Activated naive CD4-positive, alpha-beta T cell treated with anti-CD3 and anti-CD28 coated beads, Interleukin-2, amount 50 U/mL, for 72 hours (primary cell): ENCODE data around the gene DNAJB6. TPM values are rescaled to one million over a fixed set of nuclear protein-coding genes. Genes with fewer than 3 reads are reported as not detected.
"Not testable (repeated sequence)": the region's sequence is repeated elsewhere in the genome, so short reads cannot be mapped to it uniquely, and the experiment has no call there.

Experiments
- ATAC-seq, 2 donors: fragments of 150-1000 bp; cut with Tn5 transposase; 2 replicates each; pipeline ENCODE4 v1.10.0; 2021; ENCODE audit warnings: mild to moderate bottlenecking in 2 of 2, moderate library complexity in 2 of 2
- DNase-seq, 2 donors: peaks; one replicate each; pipeline ENCODE4 v3.0.0; 2021 to 2022; ENCODE audit warnings: low spot score in 2 of 2
- H3K27ac Mint-ChIP-seq, 2 donors: one replicate each; pipeline ENCODE4 v1.8.0; 2022; ENCODE audit warnings: mild to moderate bottlenecking in 2 of 2, mixed read lengths in 2 of 2
- H3K36me3 Mint-ChIP-seq, 2 donors: one replicate each; pipeline ENCODE4 v1.8.0; 2022; ENCODE audit warnings: mixed read lengths in 2 of 2
- H3K9me3 Mint-ChIP-seq, 2 donors: one replicate each; pipeline ENCODE4 v1.8.0; 2022; ENCODE audit warnings: mixed read lengths in 2 of 2
- total RNA-seq, 2 donors: library from RNA; stranded (reverse); gene quantifications; one replicate each; pipeline ENCODE4 v1.2.3, GENCODE V29; 2022

Gene DNAJB6
- total RNA-seq, 2 donors from 2014 or later, result 71.7 to 74.9 TPM

DNA sequence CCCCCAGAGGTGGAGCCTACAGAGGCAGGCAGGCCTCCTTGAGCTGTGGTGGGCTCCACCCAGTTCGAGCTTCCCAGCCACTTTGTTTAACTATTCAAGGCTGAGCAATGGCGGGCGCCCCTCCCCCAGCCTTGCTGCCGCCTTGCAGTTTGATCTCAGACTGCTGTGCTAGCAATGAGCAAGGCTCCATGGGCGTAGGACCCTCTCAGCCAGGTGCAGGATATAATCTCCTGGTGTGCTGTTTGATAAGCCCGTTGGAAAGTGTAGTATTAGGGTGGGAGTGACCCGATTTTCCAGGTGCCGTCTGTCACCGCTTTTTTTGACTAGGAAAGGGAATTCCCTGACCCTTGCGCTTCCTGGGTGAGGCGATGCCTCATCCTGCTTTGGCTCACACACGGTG is 117.2 kb downstream of the DNAJB6 start:
- not testable (repeated sequence) for H3K9me3 Mint-ChIP-seq, ATAC-seq, H3K27ac Mint-ChIP-seq, DNase-seq
- H3K36me3 Mint-ChIP-seq, result peaks cover 16 to 17% of the 10 kb centered on the region in 2 donors

DNA sequence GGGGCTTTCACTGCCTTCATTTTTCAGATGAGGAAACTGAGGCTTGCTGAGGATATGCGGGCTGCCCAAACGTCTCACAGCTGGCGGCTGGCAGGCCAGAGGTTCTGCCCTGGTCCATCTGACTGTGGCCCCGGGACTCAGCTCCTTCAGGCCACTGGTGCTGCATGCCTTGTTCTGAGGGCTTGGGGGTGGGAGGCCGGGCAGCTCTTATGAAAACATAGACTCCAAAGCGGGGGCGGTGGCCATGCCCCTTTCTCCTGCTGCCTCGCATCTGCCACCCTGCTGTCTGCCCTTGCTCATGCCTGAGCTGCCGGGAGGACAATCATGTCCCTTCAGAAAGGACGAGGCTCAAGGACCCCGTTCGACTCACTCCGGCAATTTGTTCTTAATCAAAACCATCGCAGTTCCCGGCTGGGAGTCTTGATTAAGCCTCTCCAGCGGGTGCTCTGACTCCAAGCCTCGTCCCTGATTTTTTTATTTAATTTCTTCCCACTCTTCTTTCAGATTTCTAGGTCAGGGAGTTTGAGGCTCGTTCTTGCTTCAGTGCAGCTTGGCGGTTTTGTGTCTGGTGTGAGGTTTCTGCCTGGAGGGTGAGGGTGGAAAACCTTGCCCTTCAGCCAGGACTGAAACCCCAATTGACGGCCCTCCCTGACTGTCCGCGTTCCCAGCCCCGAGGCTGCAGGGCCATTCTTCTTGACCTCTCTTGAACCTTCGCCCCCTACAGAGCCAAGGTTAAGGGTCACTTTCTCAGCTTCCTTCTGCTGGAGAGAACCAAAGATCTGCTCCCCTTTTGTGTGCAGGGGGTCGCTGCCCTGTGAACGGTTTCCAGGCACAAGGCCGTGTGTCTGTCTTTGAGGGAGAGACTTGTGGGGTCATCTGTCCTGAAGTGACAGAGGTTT is 120.8 kb downstream of the DNAJB6 start:
- Mint-ChIP-seq H3K9me3 (peaks cover 6 to 10% of the 10 kb centered on the region in 2 donors), H3K27ac (no peak overlapping the region), H3K36me3 (peaks cover 16 to 17% of the 10 kb centered on the region in 2 donors)
- ATAC-seq (no peak), DNase-seq (no peak)

DNA sequence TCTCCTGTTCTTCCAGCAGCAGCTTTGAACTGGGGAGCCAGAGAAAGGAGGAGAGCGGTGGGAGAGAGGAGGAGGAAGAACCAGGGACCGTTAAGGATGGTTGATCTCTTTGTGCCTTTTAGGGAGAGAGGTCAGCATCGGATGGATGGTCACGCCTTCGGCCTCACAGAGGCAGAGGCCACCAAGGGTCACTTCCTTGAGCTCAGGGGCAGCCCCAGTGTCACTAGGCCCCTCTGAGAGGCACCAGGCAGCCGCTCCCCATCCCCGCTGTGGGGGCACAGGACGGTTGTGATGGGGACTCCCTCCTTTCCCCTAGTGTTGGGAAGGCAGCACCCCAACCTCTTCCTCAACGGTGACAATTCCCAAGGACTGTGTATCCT is 121.4 kb downstream of the DNAJB6 start:
- Mint-ChIP-seq H3K27ac (no peak overlapping the region), H3K9me3 (peaks cover 0 to 4% of the 10 kb centered on the region in 2 donors), H3K36me3 (peaks cover 10 to 11% of the 10 kb centered on the region in 2 donors)
- ATAC-seq (no peak), DNase-seq (no peak)

DNA sequence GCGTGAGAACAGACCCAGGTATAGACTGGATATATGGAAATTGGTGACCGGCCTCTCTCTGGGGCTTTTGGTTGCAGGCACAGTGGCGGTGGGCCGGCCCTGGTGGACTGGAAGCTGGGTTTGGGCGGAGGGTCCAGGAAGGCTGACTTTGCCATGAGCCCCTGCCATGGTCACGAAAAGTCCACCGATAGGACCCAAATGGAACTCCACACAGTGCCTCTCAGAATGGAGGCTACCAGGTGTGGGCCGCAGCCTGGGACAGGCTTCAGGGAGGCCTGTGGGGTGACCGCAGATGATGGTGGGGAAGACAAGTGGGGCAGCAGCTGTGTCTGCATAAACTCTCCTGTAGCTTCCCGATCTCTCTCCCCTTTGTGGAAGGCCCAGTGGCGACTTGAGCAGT is 123.2 kb downstream of the DNAJB6 start:
- no peak for ATAC-seq

DNA sequence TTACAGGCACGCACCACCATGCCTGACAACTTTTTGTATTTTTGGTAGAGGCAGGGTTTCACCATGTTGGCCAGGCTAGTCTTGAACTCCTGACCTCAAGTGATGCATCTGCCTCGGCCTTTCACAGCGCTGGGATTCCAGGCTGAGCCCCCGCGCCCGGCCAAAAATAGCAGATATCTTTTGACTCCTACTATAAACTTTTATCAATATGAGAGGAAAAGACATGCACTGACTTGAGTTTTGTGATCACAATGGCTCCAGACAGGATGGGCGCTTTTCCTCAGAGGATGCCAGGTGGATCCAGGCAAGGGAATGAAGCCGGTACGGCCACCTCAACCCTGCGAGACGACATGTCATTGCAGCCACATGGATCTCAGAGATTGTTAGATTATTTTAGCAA is 123.9 kb downstream of the DNAJB6 start:
- H3K36me3 Mint-ChIP-seq, result no peaks in the 10 kb centered on the region
- no peaks in the 10 kb centered on the region for H3K9me3 Mint-ChIP-seq
- H3K27ac Mint-ChIP-seq, result no peak overlapping the region
- DNase-seq, result peak in 1 of 2 donors; percentile 25
- ATAC-seq, result no peak

More for the DNA sequence above, 123.2 kb downstream of the DNAJB6 start:
- Mint-ChIP-seq H3K36me3 (no peaks in the 10 kb centered on the region), H3K9me3 (no peaks in the 10 kb centered on the region), H3K27ac (no peak overlapping the region)
- peak in 1 of 2 donors; percentile 16 for DNase-seq

DNA sequence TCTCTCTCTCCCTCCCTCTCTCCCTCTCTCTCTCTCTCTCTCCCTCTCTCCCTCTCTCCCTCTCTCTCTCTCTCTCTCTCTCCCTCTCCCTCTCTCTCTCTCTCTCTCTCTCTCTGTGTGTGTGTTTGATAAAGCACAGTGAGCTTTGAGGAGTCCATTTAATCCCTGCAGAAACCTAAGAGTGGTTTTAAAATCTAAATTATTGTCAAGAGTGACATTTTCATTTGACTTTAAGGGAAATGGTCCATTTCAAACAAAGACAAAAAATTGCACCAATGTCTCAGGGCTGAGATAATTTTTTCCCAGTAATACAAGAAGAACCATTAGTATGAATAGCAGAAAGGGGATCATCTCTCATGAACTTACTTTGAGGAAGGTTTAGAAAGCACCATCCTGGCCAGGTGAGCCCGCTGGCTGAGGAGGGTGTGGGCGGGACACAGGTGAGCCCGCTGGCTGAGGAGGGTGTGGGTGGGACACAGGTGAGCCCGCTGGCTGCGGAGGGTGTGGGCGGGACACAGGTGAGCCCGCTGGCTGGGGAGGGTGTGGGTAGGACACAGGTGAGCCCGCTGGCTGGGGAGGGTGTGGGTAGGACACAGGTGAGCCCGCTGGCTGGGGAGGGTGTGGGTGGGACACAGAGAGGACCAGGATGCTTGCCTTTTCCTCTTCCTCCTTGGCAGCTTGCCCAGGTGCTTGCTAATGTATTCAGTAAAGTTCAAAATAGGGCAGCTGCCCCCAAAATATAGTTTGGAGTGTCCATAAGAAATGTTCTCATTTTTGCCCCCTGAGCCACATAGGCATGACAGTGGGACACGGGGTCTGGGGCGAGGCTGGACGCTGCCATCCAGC is 125.0 kb downstream of the DNAJB6 start:
- Mint-ChIP-seq H3K27ac (peak overlapping the region in 1 of 2 donors; percentile 69), H3K36me3 (no peaks in the 10 kb centered on the region), H3K9me3 (no peaks in the 10 kb centered on the region)
- DNase-seq, result no peak
- no peak for ATAC-seq

DNA sequence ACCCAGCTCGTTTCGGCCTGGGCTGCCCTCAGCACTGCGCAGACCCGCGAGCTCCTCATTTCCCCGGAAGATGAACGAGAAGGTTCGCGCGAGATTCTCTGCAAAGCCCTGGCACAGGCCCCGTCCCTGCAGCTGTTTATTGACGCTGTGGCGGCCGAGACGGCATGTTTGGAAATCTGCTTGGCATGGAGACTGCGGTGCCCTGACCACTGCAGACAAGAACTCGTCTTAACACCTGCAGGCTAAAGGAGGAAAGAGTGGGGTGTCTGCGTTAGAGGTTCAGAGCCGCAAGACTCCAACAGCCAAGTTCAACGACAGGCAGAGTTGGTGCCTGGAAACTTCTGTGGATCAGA is 125.6 kb downstream of the DNAJB6 start:
- Mint-ChIP-seq H3K9me3 (no peaks in the 10 kb centered on the region), H3K36me3 (no peaks in the 10 kb centered on the region), H3K27ac (peak overlapping the region; percentile 19 to 33)
- ATAC-seq, result no peak
- DNase-seq, result peak in 1 of 2 donors; percentile 38

DNA sequence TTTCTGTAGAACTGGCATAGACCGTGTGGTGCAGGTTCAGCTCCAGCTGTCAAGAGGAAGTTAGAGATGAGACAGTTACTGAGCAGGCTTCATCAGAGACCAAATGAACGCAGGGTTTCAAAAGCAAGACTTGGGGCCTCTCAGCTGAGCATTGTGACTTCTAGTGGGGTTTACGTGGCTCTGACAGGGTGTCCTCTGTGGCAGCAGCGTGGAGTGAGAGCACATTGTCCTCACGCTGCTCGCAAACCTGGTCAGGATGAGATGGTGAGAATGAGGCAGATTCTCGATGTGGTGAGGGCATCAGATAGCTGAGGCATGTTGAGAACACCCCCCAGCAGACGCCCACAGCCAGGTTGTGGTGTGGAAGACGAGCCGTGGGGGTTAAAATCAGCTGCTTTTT is 126.0 kb downstream of the DNAJB6 start:
- Mint-ChIP-seq H3K27ac (peak overlapping the region; percentile 19 to 33), H3K9me3 (no peaks in the 10 kb centered on the region), H3K36me3 (no peaks in the 10 kb centered on the region)
- DNase-seq, result no peak
- ATAC-seq, result no peak

DNA sequence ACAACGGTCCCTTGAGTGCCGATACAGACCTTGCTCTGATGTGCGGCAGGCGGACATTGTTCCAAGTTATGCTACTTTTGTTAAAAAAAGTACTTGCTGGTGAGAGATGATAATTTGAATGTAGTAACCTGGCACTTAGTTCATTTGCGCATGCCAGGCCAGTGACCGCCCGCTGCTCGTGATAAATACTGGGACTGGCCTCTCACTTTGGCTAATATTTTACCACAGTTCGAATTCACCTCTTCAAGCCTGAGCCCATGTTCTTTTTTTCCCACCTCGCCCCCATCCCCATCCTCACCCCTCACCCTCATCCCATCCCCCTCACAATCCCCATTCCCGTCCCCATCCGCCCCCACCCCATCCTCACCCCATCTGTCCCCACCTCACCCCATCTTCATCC is 126.4 kb downstream of the DNAJB6 start:
- peak in 1 of 2 donors; percentile 20 for DNase-seq
- Mint-ChIP-seq H3K27ac (peak overlapping the region in 1 of 2 donors; percentile 33), H3K9me3 (no peaks in the 10 kb centered on the region), H3K36me3 (no peaks in the 10 kb centered on the region)
- no peak for ATAC-seq

DNA sequence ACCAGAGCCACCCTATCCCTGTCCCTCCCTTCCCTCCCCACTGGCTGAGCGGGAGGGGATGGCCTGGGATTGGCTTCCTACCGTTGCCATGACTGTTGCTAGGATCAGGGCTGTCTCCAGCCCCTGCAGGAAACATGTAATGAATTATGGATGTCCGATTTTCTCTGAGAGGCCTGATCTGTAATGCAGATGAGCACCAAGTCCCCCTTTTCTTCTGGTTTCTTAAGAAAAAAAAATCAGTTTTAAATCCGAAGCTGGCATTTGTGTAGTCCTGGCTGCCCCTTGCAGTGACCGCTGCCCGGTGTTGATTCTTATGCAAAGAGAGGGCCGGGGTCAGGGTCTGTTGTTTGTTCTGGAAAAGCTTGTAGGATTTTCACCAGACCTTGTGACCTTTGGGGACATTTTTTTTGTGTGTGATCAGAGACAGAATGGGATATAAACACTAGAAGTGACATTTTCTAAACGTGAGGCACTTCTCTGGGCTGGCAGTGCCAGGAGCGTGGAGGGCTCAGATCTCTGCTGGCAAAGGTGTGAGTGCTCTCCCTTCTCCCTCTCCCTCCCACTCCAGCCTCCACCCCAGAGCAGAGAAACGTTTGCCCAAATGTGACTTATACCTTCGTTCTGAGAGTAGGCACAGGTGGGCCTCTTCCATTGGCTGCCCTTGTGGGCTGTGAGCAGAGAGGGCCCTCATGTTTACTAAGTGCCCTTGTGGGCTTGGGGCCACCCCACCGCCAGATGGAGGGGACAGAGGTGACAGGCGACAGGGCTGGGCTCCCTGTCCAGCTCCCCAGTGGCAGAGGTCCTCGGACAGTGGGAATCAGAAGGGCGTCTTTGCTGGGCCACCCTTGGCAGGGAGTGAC is 127.5 kb downstream of the DNAJB6 start:
- DNase-seq (no peak), ATAC-seq (no peak)
- Mint-ChIP-seq H3K36me3 (no peaks in the 10 kb centered on the region), H3K27ac (no peak overlapping the region), H3K9me3 (no peaks in the 10 kb centered on the region)

DNA sequence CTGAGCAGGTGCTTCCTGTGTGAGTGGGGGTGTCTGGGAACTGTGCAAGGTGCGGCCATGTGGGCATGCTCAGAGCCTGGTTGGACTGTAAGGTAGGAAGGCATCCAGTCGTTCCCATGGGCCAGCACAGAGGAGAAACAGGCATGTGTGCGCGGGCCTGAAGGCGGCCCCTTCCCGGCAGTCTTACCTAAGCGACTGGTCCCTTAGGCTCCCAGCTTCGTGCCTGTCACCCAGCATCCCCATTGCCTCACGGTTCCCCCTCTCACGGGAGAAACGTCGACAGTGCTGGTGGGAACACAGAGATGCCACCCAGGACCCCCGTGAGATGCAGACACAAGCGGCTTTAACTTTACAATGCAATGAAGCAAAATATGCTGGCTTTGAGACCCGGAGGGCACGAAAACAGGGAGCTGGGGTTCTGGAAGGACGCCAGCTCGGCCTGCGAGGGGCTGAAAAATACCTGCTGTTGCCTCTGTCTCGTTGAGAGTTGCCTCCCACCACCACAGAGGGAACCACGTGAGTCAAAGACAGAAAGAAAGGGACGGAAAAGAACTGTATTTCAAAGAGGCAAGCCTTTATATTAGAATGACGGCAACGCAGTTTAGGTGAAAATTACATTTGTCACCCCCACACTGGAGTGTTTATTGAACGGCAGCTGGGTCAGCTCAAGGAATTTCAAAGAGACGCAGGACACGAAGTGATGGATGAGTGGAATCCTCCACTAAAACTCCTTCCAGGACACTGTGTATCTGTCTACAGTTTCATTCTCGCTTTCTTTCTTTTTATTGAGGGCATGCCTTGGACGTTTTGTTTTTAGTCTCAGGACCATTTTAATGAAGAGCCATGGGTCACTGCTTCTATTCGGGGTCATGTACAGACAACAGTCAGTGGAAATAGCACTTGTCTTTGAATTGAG is 128.4 kb downstream of the DNAJB6 start:
- H3K9me3 Mint-ChIP-seq, result no peaks in the 10 kb centered on the region
- no peak overlapping the region for H3K27ac Mint-ChIP-seq
- DNase-seq (peak in 1 of 2 donors; percentile 23), ATAC-seq (no peak)
- no peaks in the 10 kb centered on the region for H3K36me3 Mint-ChIP-seq

DNA sequence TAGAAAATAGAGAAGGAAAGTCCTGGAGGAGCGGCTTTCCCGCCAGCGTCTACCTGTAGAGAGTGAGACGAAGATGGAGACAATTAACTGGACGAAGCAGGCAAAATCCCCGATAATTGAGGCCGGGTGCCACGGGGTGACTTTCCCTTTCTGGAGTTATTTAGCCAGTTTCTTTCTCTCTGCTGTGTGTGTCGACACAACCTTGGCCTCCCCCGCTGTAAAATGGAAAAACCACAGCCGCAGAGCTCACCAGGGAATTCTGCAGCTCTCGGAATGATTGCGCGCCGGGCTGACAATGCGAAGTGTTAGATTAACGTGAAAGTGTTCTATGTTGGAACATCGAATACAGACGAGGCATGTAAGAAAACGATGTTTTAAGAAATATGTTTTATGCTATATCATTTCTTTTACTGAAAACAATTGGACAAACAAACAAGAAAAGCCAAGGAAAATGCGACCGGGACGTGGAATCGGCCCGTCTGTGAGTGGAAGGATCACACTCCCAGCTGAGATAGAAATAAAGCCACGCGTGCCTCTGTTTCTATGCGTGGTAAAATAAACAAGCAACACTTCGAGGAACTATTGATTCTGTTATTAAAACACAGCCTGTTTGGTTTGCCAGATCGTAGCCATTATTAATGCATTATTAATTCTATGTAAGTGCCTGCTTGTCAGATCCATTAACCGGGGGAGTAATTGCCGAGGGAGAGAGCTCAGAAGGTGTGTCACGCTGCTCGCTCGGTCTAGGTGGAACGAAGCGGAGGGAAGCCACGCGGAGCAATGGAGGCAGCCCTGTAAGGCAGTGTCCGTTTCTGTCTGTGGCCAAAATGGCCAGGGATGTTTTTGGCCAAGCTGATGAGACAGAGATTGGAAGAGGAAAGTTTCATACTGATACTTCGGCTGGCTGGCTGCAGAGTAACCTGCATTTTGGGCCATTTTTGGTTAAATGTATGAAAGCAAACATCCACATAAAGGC is 129.4 kb downstream of the DNAJB6 start:
- no peak overlapping the region for H3K27ac Mint-ChIP-seq
- ATAC-seq (no peak), DNase-seq (no peak)
- H3K36me3 Mint-ChIP-seq, result no peaks in the 10 kb centered on the region
- no peaks in the 10 kb centered on the region for H3K9me3 Mint-ChIP-seq

DNA sequence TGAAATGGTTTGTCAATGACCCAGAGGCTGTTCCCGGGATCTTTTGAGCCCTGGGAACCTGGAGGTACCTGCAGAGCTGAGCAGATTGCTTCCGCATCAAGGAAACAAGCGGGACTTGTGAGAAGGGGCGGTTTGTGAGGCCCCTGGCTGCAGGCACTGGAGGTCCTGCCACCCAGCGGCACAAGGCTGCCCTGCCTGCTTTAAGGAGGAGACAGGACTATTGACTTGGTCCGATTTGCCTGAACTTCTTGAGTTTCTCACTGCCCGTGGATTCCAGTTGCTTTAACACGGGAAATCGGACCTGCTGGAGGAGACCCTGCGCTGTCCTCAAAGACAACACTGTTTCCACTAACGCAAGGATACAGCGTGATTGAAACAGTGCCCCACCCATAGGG is 130.1 kb downstream of the DNAJB6 start:
- Mint-ChIP-seq H3K9me3 (peaks cover 0 to 3% of the 10 kb centered on the region in 2 donors), H3K36me3 (peaks cover 3% of the 10 kb centered on the region in 2 donors), H3K27ac (no peak overlapping the region)
- no peak for ATAC-seq
- no peak for DNase-seq
